ENCODE measurements around the gene COASY. TPM values are rescaled to one million over a fixed set of nuclear protein-coding genes. Genes with fewer than 3 reads are reported as not detected.
A peak's percentile ranks its signal among the peaks of the same experiment; 100 is the strongest.

The COASY gene
- total and polyA plus RNA-seq, 4 donors: 23.0 to 89.5 (median 38.6) TPM

DNA sequence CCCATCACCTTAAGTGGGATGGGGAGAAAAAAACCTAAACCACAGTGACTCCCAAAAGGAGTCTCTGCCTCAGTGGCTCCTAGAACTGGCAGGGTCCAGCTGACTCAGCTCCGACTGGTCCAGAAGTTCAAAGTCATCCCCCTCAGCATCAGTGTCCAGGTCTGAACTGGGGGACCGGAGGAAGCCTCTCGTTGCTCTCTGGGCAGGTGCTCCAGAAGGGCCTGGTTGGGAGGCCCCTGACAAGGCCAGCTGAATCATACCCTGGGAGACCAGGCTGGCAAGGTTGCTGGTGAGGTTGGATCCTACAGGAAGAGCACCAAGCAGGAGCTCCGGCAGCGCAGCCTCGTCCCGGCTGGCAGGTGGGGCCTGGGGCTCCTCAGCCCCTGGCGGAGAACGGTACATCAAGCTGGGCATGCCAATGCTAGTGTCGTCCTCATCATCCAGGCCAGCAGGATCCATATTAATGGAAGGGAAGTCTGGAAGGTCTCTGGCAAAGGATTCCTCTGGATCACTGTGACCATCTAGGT, 19.9 kb downstream of the COASY start:
- no peak overlapping the region for H3K27ac ChIP-seq (ENCODE audit: low read depth in 1 of 2, low read length in 2 of 2)
- no peak overlapping the region for H3K4me3 ChIP-seq (ENCODE audit: low read length in 2 of 2)
- peaks cover 7 to 26% of the 10 kb centered on the region in 2 donors for H3K36me3 ChIP-seq (ENCODE audit: control insufficient read depth in 1 of 2, insufficient read depth in 2 of 2, low read length in 1 of 2)
- no peaks in the 10 kb centered on the region for H3K4me1 ChIP-seq (ENCODE audit: control insufficient read depth in 1 of 2, insufficient read depth in 2 of 2, low read length in 2 of 2)
- no peaks in the 10 kb centered on the region for H3K27me3 ChIP-seq (ENCODE audit: control insufficient read depth in 1 of 2, insufficient read depth in 2 of 2, low read length in 1 of 2)
- ATAC-seq (ENCODE audit: low FRiP score) (no peak), DNase-seq (peak in 1 of 2 donors; percentile 67)
- 82 to 85% methylated on average over 10 of the region's 10 CpGs for WGBS, 2 donors
- intact Hi-C loops (cut with DNase I): loop anchor here in 1 of 2 donors (5.0 to 10.0 kb wide), 2 partner anchors 100 to 183 kb away; partner anchors contain the start of genes CCR10, CNTNAP1 and RAMP2
- no peaks in the 10 kb centered on the region for H3K9me3 ChIP-seq (ENCODE audit: control insufficient read depth, low read length)

DNA sequence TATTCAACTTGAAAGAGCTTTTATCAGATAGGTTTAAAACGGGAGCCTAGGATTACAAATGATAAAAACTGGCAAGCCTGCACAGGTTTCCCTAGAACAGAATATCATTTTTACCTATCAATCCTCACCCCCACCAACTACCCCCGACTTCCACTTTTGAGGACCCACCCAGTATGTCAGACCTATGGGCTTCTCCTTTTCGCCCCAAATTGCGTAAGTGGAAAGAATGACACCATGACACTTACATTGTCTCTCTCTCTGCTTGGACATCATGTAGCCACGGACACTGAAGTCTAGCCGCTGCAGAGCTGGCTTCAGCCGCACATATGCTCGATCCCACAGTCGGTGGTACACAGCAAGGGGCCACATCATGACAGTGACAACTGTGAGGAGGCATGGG, 22.9 kb downstream of the COASY start:
- intact Hi-C loops (cut with DNase I): loop anchor here in 1 of 2 donors (5.0 to 10.0 kb wide), 2 partner anchors 97 to 180 kb away; partner anchors contain the start of genes CCR10, CNTNAP1 and RAMP2
- Histone ChIP-seq H3K27me3 (ENCODE audit: control insufficient read depth in 1 of 2, insufficient read depth in 2 of 2, low read length in 1 of 2) (no peaks in the 10 kb centered on the region), H3K36me3 (ENCODE audit: control insufficient read depth in 1 of 2, insufficient read depth in 2 of 2, low read length in 1 of 2) (peaks cover 16 to 27% of the 10 kb centered on the region in 2 donors), H3K4me3 (ENCODE audit: low read length in 2 of 2) (no peak overlapping the region), H3K27ac (ENCODE audit: low read depth in 1 of 2, low read length in 2 of 2) (no peak overlapping the region), H3K4me1 (ENCODE audit: control insufficient read depth in 1 of 2, insufficient read depth in 2 of 2, low read length in 2 of 2) (no peaks in the 10 kb centered on the region), H3K9me3 (ENCODE audit: control insufficient read depth, low read length) (no peaks in the 10 kb centered on the region)
- WGBS, 2 donors: 74 to 76% methylated on average over 9 of the region's 9 CpGs
- peak in 1 of 2 donors; percentile 56 for DNase-seq
- ATAC-seq (ENCODE audit: low FRiP score): no peak

GRCh38 chr17:42585353-42585752, 23.4 kb downstream of the COASY start:
- ATAC-seq (ENCODE audit: low FRiP score) (no peak), DNase-seq (peak in 1 of 2 donors; percentile 17)
- H3K36me3 ChIP-seq (ENCODE audit: control insufficient read depth in 1 of 2, insufficient read depth in 2 of 2, low read length in 1 of 2): peaks cover 16 to 22% of the 10 kb centered on the region in 2 donors

DNA sequence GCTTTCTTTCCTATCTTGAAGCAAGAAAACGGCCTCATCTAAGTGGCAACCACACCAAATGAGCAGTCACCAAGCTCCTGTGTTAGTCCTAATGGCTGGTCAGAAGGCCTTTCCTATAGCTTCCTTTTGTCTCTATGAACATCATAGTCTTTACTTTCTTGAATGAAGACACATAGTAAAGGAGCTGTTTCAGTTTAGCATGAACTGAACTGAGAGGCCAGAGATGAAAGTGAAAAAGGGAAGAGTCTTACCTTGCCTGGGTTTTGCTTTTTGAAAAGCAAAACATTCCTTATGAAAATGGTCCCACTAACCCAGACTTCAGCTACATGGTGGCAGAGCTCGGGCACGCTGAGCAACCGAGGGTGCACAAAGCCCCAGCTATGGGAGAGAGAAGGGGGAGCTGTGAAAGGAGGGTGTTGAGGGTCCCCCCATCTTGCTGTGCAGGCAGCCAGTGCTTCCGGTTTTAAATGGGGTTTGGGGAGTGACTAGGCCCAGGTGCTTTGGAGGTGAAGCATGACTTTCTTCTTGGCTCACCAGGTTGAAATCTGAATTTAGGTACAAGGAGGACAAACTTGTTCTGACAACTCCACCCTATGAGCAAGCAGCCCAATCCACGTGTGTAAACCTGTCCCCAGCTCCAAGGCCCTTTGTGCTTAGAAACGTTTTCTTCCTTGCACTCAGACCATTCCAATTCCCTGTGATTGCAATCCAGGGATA, 24.7 kb downstream of the COASY start:
- Histone ChIP-seq H3K36me3 (ENCODE audit: control insufficient read depth in 1 of 2, insufficient read depth in 2 of 2, low read length in 1 of 2) (peaks cover 16 to 21% of the 10 kb centered on the region in 2 donors), H3K4me3 (ENCODE audit: low read length in 2 of 2) (no peak overlapping the region), H3K9me3 (ENCODE audit: control insufficient read depth, low read length) (no peaks in the 10 kb centered on the region), H3K27ac (ENCODE audit: low read depth in 1 of 2, low read length in 2 of 2) (no peak overlapping the region), H3K27me3 (ENCODE audit: control insufficient read depth in 1 of 2, insufficient read depth in 2 of 2, low read length in 1 of 2) (no peaks in the 10 kb centered on the region), H3K4me1 (ENCODE audit: control insufficient read depth in 1 of 2, insufficient read depth in 2 of 2, low read length in 2 of 2) (no peaks in the 10 kb centered on the region)
- DNase-seq: no peak
- 72 to 73% methylated on average over 7 of the region's 7 CpGs for WGBS, 2 donors
- intact Hi-C loops (cut with DNase I): loop anchor here in 1 of 2 donors (10.0 kb wide), 1 partner anchor 178 kb away; the partner anchor contains the start of gene RAMP2
- ATAC-seq (ENCODE audit: low FRiP score): no peak

More at GRCh38 chr17:42585353-42585752, 23.4 kb downstream of the COASY start:
- H3K27ac ChIP-seq (ENCODE audit: low read depth in 1 of 2, low read length in 2 of 2): no peak overlapping the region
- H3K27me3 ChIP-seq (ENCODE audit: control insufficient read depth in 1 of 2, insufficient read depth in 2 of 2, low read length in 1 of 2): no peaks in the 10 kb centered on the region
- H3K9me3 ChIP-seq (ENCODE audit: control insufficient read depth, low read length): no peaks in the 10 kb centered on the region
- 4 to 6% methylated on average over 1 of the region's 1 CpG for WGBS, 2 donors
- intact Hi-C loops (cut with DNase I): loop anchor here in 1 of 2 donors (10.0 kb wide), 1 partner anchor 179 kb away; the partner anchor contains the start of gene RAMP2
- no peaks in the 10 kb centered on the region for H3K4me1 ChIP-seq (ENCODE audit: control insufficient read depth in 1 of 2, insufficient read depth in 2 of 2, low read length in 2 of 2)
- no peak overlapping the region for H3K4me3 ChIP-seq (ENCODE audit: low read length in 2 of 2)

- ATAC-seq (ENCODE audit: low FRiP score) (no peak), DNase-seq (no peak)
- intact Hi-C loops (cut with DNase I): no loop called here
- Histone ChIP-seq H3K27ac (ENCODE audit: low read depth in 1 of 2, low read length in 2 of 2) (no peak overlapping the region), H3K27me3 (ENCODE audit: control insufficient read depth in 1 of 2, insufficient read depth in 2 of 2, low read length in 1 of 2) (no peaks in the 10 kb centered on the region), H3K36me3 (ENCODE audit: control insufficient read depth in 1 of 2, insufficient read depth in 2 of 2, low read length in 1 of 2) (peaks cover 5 to 12% of the 10 kb centered on the region in 2 donors), H3K4me1 (ENCODE audit: control insufficient read depth in 1 of 2, insufficient read depth in 2 of 2, low read length in 2 of 2) (no peaks in the 10 kb centered on the region), H3K4me3 (ENCODE audit: low read length in 2 of 2) (no peak overlapping the region), H3K9me3 (ENCODE audit: control insufficient read depth, low read length) (no peaks in the 10 kb centered on the region)
- WGBS, 2 donors: 92 to 99% methylated on average over 2 of the region's 2 CpGs
Observed at GRCh38 chr17:42590886-42591285, 28.9 kb downstream of the COASY start.

- Histone ChIP-seq H3K9me3 (ENCODE audit: control insufficient read depth, low read length) (no peaks in the 10 kb centered on the region), H3K4me1 (ENCODE audit: control insufficient read depth in 1 of 2, insufficient read depth in 2 of 2, low read length in 2 of 2) (no peaks in the 10 kb centered on the region), H3K4me3 (ENCODE audit: low read length in 2 of 2) (no peak overlapping the region), H3K36me3 (ENCODE audit: control insufficient read depth in 1 of 2, insufficient read depth in 2 of 2, low read length in 1 of 2) (peaks cover 5 to 12% of the 10 kb centered on the region in 2 donors), H3K27me3 (ENCODE audit: control insufficient read depth in 1 of 2, insufficient read depth in 2 of 2, low read length in 1 of 2) (no peaks in the 10 kb centered on the region), H3K27ac (ENCODE audit: low read depth in 1 of 2, low read length in 2 of 2) (no peak overlapping the region)
- ATAC-seq (ENCODE audit: low FRiP score) (no peak), DNase-seq (no peak)
- 91% methylated on average over 9 of the region's 9 CpGs for WGBS, 2 donors
- intact Hi-C loops (cut with DNase I): no loop called here
Observed at GRCh38 chr17:42591411-42591810, 29.5 kb downstream of the COASY start.

- WGBS, 2 donors: 75 to 76% methylated on average over 3 of the region's 3 CpGs
- ATAC-seq (ENCODE audit: low FRiP score) (no peak), DNase-seq (no peak)
- no peaks in the 10 kb centered on the region for H3K4me1 ChIP-seq (ENCODE audit: control insufficient read depth in 1 of 2, insufficient read depth in 2 of 2, low read length in 2 of 2)
- no peak overlapping the region for H3K27ac ChIP-seq (ENCODE audit: low read depth in 1 of 2, low read length in 2 of 2)
- no peaks in the 10 kb centered on the region for H3K9me3 ChIP-seq (ENCODE audit: control insufficient read depth, low read length)
- H3K27me3 ChIP-seq (ENCODE audit: control insufficient read depth in 1 of 2, insufficient read depth in 2 of 2, low read length in 1 of 2): no peaks in the 10 kb centered on the region
- intact Hi-C loops (cut with DNase I): no loop called here
- H3K4me3 ChIP-seq (ENCODE audit: low read length in 2 of 2): no peak overlapping the region
- H3K36me3 ChIP-seq (ENCODE audit: control insufficient read depth in 1 of 2, insufficient read depth in 2 of 2, low read length in 1 of 2): peaks cover 2% of the 10 kb centered on the region in 2 donors
Observed at GRCh38 chr17:42596386-42596785, 34.4 kb downstream of the COASY start.

GRCh38 chr17:42598905-42599304, 37.0 kb downstream of the COASY start:
- Histone ChIP-seq H3K27me3 (ENCODE audit: control insufficient read depth in 1 of 2, insufficient read depth in 2 of 2, low read length in 1 of 2) (no peaks in the 10 kb centered on the region), H3K36me3 (ENCODE audit: control insufficient read depth in 1 of 2, insufficient read depth in 2 of 2, low read length in 1 of 2) (no peaks in the 10 kb centered on the region), H3K27ac (ENCODE audit: low read depth in 1 of 2, low read length in 2 of 2) (no peak overlapping the region), H3K4me1 (ENCODE audit: control insufficient read depth in 1 of 2, insufficient read depth in 2 of 2, low read length in 2 of 2) (no peaks in the 10 kb centered on the region), H3K4me3 (ENCODE audit: low read length in 2 of 2) (no peak overlapping the region), H3K9me3 (ENCODE audit: control insufficient read depth, low read length) (no peaks in the 10 kb centered on the region)
- intact Hi-C loops (cut with DNase I): no loop called here
- DNase-seq (no peak), ATAC-seq (ENCODE audit: low FRiP score) (no peak)
- WGBS, 2 donors: 2 to 3% methylated on average over 2 of the region's 2 CpGs

DNA sequence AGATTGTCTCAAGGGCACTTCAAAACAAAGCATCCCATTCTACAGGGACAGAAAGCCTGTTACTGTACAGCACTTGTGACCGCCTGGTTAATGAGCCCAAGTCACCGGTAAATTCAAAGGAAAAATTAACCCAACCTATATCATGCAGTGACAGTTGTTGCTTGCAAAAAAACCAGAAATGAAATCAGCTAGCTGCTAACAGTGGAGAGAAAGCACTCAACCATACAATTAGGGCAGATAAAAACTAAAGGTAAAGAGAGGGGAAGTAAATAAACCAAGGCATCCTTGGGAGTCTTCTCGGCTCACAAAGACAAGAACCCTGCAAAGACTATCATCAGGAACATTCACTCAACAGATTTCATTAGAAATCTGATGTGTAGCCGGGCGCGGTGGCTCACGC, 41.4 kb downstream of the COASY start:
- DNase-seq (no peak), ATAC-seq (ENCODE audit: low FRiP score) (no peak)
- no peak overlapping the region for H3K27ac ChIP-seq (ENCODE audit: low read depth in 1 of 2, low read length in 2 of 2)
- no peaks in the 10 kb centered on the region for H3K27me3 ChIP-seq (ENCODE audit: control insufficient read depth in 1 of 2, insufficient read depth in 2 of 2, low read length in 1 of 2)
- no peak overlapping the region for H3K4me3 ChIP-seq (ENCODE audit: low read length in 2 of 2)
- intact Hi-C loops (cut with DNase I): no loop called here
- H3K9me3 ChIP-seq (ENCODE audit: control insufficient read depth, low read length): no peaks in the 10 kb centered on the region
- H3K36me3 ChIP-seq (ENCODE audit: control insufficient read depth in 1 of 2, insufficient read depth in 2 of 2, low read length in 1 of 2): peaks cover 0 to 2% of the 10 kb centered on the region in 2 donors
- H3K4me1 ChIP-seq (ENCODE audit: control insufficient read depth in 1 of 2, insufficient read depth in 2 of 2, low read length in 2 of 2): peaks cover 0 to 1% of the 10 kb centered on the region in 2 donors
- 92 to 93% methylated on average over 7 of the region's 7 CpGs for WGBS, 2 donors

Measured in aorta (tissue), 5 donors.